Iris pigment epithelial cell (primary cell): Measurements from ENCODE around the gene ZNF582.

Source experiments
- DNase-seq: peaks from one replicate; pipeline ENCODE4 v3.0.0-alpha.2; 2011; ENCODE audit warnings: low read depth

ZNF582 gene

GRCh38 chr19:56393119-56394012 lies at the start of gene ZNF582:
TSS of gene ZNF582 (minus strand) at chr19:56393534. CDS start at chr19:56391752, 1,782 bp downstream.
- peak; percentile 98 for DNase-seq

- DNase-seq, result no peak
These were observed 48.0 kb upstream of the ZNF582 start for GRCh38 chr19:56441206-56441792.

GRCh38 chr19:56423985-56424353 lies 30.6 kb upstream of the ZNF582 start:
- DNase-seq, result no peak

- DNase-seq, result peak; percentile 5
These were observed 30.1 kb upstream of the ZNF582 start for GRCh38 chr19:56423276-56423984.

DNA sequence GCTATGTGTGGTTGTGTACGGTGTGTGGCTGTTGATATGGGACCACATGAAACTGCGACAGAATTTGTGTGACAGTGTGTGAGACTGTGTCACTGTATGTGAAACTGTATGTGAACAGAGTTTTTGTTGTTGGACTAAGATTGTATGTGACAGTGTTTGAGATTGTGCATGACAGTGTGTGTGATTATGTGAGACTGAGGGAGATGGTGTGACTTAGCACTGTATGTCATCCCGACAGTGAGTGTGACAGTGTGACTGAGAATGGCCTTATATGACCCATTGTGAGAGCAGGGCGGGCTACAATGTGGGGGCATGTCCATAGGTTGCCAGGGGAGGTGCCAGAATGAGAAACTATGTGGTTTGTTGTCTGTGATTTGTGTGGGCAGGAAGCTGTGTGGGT lies 11.7 kb upstream of the ZNF582 start:
- DNase-seq, result no peak

GRCh38 chr19:56404705-56405056 lies 11.3 kb upstream of the ZNF582 start:
- DNase-seq, result no peak

DNA sequence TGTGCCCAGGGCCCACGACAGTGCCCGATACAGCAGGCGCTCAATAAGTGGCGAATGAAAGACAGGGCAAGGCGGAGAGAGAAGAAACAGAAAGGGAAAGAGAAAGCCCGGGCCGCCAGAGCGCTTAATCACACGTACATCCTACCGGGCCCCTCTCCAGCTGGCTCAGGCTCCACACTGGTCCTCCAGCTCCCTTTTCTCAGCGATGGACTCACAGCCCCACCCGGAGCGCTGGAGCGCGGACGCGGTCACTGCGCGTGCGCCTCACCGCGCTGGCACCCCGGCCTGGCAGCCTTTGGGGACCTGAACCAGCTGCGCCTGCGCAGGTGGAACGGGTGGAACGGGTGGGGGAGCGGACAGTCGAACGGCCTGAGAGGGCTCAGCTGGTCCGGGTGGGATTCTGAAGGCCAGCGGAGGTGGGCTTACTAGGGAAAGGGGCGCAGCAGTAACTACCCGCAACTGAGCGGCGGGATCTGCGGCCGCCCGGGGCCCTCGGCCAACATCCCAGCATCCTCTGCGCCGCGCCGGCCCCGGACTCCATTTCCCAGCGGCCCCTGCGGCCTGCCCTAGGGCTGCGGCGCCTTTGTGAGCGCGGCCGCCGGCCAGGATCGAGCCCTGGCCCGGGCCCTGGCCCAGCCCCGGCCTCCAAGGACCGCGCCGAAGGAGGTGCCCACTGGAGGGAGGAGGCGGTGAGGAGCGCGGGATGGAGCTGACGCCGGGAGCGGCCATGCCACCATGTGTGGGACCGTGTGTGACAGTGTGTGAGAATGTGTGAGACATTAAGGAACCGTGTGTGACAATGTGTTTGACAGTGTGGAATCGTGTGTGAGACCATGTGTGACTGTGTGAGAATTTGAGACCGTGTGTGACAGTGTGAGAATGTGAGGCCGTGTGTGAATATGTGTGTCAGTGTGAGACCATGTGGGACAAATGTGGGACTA lies 10.7 kb upstream of the ZNF582 start, which contains the start of gene ZNF583:
TSS of gene ZNF583 (plus strand) at position 569 of the 941 bp plus-strand sequence. CDS start 2,783 bp downstream, outside the sequence.
- peak; percentile 98 for DNase-seq

DNA sequence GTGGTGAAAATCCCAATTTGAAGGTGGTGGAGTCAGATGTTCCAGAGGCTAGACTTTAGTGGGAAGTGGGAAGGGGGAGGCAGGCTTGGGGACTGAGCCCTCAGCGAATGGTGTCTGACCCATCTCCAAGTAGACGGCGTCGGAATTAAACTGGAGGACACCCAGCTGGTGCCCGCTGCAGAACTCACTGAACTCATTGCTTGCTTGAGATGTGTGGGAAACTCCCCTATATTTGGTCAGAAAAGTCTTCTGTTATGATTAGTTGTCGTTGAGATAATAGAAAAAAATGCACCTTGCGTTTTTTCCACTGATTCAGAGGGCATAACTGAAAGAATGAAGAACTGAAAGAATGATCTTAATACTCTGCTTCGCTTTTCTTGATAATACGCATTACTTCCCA lies 9.9 kb upstream of the ZNF582 start:
- DNase-seq, result peak; percentile 43

- DNase-seq, result no peak
These were observed 7.2 kb upstream of the ZNF582 start for GRCh38 chr19:56400485-56400884.

DNA sequence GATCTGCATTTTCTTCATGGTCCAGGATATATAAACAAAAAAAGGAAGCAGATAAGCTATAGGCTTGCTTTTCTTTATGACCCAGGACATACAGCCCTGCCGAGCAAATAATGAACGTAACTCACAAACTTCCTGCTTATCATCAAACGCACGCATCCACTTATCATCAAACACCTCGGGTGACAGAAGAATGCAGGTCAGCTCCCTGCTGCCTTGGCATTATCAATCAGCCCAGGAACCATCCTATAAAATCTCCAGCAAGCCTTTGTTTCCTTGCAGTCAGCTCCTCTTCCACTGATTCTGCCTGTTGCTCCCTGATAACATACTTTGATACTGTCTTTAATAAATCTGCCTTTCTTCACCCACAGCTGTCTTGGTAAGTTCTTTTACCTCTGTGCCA lies 5.5 kb upstream of the ZNF582 start:
- DNase-seq, result no peak

- peak; percentile 46 for DNase-seq
These were observed 9.3 kb downstream of the ZNF582 start for GRCh38 chr19:56383826-56384605.

DNA sequence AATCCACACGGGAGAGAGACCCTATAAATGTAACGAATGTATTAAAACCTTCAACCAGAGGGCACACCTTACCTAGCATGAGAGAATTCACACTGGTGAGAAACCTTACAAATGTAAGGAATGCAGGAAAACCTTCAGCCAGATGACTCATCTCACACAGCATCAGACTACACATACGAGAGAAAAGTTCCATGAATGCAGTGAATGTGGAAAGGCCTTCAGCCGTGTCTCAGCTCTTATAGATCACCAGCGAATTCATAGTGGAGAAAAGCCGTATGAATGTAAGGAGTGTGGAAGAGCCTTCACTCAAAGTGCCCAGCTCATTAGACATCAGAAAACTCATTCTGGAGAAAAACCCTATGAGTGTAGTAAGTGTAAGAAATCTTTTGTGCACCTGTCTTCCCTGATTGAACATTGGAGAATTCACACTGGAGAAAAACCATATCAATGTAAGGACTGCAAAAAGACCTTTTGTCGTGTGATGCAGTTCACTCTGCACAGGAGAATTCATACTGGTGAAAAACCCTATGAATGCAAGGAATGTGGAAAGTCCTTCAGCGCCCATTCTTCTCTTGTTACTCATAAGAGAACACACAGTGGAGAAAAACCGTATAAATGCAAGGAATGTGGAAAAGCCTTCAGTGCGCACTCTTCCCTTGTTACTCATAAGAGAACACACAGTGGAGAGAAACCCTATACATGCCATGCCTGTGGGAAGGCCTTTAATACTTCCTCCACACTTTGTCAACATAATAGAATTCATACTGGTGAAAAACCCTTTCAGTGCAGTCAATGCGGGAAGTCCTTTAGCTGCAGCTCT lies 16.0 kb downstream of the ZNF582 start:
- peak; percentile 19 for DNase-seq

- no peak for DNase-seq
These were observed 21.1 kb downstream of the ZNF582 start for GRCh38 chr19:56372281-56372680.

GRCh38 chr19:56369886-56370676 lies 23.3 kb downstream of the ZNF582 start:
- no peak for DNase-seq

GRCh38 chr19:56367829-56368711 lies 25.3 kb downstream of the ZNF582 start:
- peak; percentile 98 for DNase-seq

GRCh38 chr19:56360841-56361240 lies 32.5 kb downstream of the ZNF582 start:
- DNase-seq, result no peak

DNA sequence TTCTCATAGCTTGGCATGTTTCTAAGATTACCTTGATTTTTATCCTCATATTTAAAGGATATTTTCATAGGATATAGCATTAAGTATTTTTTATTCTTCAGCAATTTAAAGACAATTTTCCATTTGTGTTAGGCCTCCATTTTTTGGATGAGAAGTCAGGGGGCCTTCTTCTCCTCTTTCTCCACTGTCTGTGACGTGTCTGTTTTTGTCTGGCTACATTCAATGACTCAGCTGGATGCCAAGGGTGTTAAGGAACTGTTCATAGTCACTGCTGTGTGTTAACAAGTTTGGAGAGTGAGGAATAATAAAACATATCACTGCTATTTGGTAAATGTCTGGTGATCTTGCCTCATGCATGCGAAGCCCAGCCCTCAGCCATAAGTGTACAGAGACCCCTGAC lies 36.4 kb downstream of the ZNF582 start:
- peak; percentile 56 for DNase-seq

DNA sequence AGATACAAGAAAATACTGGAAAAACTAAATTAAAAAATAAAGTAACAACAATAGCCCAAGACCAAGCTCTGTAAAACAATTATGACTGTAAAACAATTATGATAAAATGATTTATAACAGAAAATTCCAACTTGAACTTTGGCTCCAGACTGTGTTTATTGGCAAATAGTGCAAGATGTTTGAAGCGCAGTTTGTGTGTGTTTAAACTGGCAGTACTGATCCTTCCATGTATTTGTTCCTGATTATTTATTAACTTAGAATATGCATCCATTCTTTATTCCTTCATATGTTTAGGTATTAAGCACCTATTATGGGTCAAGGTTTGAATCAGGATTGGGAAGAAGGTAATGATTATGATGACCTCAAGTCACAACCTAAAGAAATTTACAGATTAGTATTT lies 37.8 kb downstream of the ZNF582 start:
- DNase-seq, result no peak
